ENCODE data around the gene IFNAR2.

GRCh38 chr21:33232291-33233034 lies 2.7 kb downstream of the IFNAR2 start:
- TF ChIP-seq JUNB (IDR thresholded peaks at IDR 0.05; ENCODE audit: unreplicated experiment) (no peak), CTCF (conservative IDR thresholded peaks at IDR 0.05; ENCODE audit: low read depth in 2 of 2) (no peak), REST (IDR thresholded peaks at IDR 0.05; ENCODE audit: unreplicated experiment) (no peak), POLR2AphosphoS5 (IDR thresholded peaks at IDR 0.05; ENCODE audit: low read depth) (no peak), ETS1 (IDR thresholded peaks at IDR 0.05) (no peak), STAT1 (IDR thresholded peaks at IDR 0.05; ENCODE audit: unreplicated experiment) (no peak), EZH2 (IDR thresholded peaks at IDR 0.05; ENCODE audit: low read depth, unreplicated experiment) (no peak), ZNF331 (CRISPR knock-in tag; IDR thresholded peaks at IDR 0.05; ENCODE audit: low read depth) (no peak), EZH2phosphoT487 (IDR thresholded peaks at IDR 0.05; ENCODE audit: unreplicated experiment) (no peak), ZNF114 (CRISPR knock-in tag; IDR thresholded peaks at IDR 0.05) (no peak), CREB1 (CRISPR knock-in tag; IDR thresholded peaks at IDR 0.05; ENCODE audit: low read depth) (no peak)
